ENCODE results near the gene MRPS6.

The MRPS6 gene

DNA sequence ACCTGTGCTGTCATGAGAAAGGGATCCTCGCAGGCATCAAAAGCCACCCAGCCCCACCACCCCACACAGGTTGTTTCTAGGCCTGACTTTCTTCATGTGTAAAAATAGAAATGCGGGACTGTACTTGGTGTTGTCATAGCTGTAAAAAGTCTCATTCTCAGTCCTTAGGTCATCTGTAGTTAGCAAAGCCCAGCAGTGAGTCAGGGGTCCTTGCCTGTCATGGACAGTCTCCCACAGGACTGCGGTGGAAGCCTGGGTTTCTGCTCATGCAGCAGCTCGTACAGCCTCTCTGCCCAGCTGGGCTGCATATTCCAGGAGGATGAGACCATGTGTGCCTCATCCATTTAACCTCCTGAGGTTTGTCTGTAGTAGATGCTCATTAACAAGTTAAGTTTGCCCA, 58.2 kb downstream of the MRPS6 start:
- no peak for DNase-seq (ENCODE audit: low read depth)
- no peak for TF ChIP-seq POLR2A (IDR thresholded peaks at IDR 0.05; ENCODE audit: extremely low read depth, insufficient read length)
- TF ChIP-seq MYC (IDR thresholded peaks at IDR 0.05; ENCODE audit: low read depth, low read length) = no peak
- TF ChIP-seq, protein P1, sequence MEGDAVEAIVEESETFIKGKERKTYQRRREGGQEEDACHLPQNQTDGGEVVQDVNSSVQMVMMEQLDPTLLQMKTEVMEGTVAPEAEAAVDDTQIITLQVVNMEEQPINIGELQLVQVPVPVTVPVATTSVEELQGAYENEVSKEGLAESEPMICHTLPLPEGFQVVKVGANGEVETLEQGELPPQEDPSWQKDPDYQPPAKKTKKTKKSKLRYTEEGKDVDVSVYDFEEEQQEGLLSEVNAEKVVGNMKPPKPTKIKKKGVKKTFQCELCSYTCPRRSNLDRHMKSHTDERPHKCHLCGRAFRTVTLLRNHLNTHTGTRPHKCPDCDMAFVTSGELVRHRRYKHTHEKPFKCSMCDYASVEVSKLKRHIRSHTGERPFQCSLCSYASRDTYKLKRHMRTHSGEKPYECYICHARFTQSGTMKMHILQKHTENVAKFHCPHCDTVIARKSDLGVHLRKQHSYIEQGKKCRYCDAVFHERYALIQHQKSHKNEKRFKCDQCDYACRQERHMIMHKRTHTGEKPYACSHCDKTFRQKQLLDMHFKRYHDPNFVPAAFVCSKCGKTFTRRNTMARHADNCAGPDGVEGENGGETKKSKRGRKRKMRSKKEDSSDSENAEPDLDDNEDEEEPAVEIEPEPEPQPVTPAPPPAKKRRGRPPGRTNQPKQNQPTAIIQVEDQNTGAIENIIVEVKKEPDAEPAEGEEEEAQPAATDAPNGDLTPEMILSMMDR (IDR thresholded peaks at IDR 0.05; ENCODE audit: low read depth, low read length) = no peak
- TF ChIP-seq, protein P2, sequence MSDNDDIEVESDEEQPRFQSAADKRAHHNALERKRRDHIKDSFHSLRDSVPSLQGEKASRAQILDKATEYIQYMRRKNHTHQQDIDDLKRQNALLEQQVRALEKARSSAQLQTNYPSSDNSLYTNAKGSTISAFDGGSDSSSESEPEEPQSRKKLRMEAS (IDR thresholded peaks at IDR 0.05; ENCODE audit: low read depth, low read length) = no peak
- H3K4me3 ChIP-seq (ENCODE audit: low read depth, low read length) = no peak overlapping the region

DNA sequence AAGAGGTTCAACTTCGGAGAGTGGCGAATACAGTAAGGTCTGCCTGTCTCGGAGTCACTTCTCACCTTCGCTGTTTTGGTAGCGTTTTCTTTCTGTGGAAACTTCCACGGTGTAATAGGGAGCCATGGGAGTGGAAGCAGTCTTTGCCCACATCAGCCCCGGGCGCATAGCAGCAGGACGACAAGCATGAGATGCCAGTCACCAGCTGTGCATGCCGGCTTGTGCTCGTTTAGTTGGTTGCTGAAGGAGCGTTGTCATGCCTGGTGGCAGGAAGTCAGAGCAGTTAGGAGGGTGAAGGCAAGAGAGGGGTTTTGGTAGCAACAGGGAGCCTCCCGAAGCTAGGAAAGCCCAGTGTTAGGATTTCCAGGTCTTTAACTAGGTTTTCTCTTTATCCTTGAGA, 58.8 kb downstream of the MRPS6 start:
- TF ChIP-seq, protein P1 (IDR thresholded peaks at IDR 0.05; ENCODE audit: low read depth, low read length) = no peak
- TF ChIP-seq, protein P2 (IDR thresholded peaks at IDR 0.05; ENCODE audit: low read depth, low read length) = no peak
- TF ChIP-seq MYC (IDR thresholded peaks at IDR 0.05; ENCODE audit: low read depth, low read length) = no peak
- no peak for TF ChIP-seq POLR2A (IDR thresholded peaks at IDR 0.05; ENCODE audit: extremely low read depth, insufficient read length)

DNA sequence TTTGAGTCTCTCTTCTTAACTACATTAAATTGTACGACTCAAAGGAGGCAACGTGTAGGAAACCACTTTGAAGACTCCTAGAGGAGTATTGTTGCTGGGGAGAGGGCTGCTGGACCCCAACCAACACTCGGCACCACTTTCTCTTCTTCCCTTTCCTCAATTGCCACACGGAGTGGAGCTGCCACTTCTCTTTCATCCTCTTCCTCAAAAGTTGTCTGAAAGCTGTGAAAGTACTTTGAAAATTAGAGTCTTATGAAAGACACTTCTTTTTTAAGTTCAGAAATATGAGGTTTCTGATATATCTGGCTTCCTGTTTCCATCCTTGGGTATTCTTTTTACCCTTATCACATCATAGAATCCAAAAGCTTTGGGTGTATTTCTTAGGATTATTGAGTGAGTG, 59.5 kb downstream of the MRPS6 start:
- no peak for DNase-seq (ENCODE audit: low read depth)
- H3K4me3 ChIP-seq (ENCODE audit: low read depth, low read length) = no peak overlapping the region
- no peak for TF ChIP-seq MYC (IDR thresholded peaks at IDR 0.05; ENCODE audit: low read depth, low read length)
- no peak for TF ChIP-seq POLR2A (IDR thresholded peaks at IDR 0.05; ENCODE audit: extremely low read depth, insufficient read length)
- TF ChIP-seq, protein P1 (IDR thresholded peaks at IDR 0.05; ENCODE audit: low read depth, low read length) = no peak
- TF ChIP-seq, protein P2 (IDR thresholded peaks at IDR 0.05; ENCODE audit: low read depth, low read length) = no peak

More for the DNA sequence above, 58.8 kb downstream of the MRPS6 start:
- no peak overlapping the region for H3K4me3 ChIP-seq (ENCODE audit: low read depth, low read length)
- DNase-seq (ENCODE audit: low read depth) = no peak

DNA sequence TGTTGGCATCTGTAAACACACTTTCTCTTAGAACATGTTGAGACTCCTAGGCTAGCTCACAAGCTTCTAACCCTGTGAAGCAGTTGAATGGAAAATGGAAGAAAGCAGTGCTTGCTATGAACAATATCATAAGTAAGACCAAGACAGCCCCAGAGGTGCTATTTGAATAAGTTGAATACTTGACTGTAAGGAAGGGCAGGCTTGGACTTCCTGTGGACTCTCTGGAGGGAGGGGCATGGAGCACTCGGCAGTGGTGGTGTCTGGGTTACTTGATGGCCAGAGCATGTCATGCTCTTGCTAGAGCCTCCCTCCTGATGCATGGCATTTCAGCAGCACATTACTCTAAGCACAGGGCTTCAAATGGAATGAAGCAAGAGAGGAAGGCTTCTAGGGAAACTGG, 60.0 kb downstream of the MRPS6 start:
- DNase-seq (ENCODE audit: low read depth) = no peak
- no peak for TF ChIP-seq POLR2A (IDR thresholded peaks at IDR 0.05; ENCODE audit: extremely low read depth, insufficient read length)
- no peak overlapping the region for H3K4me3 ChIP-seq (ENCODE audit: low read depth, low read length)

DNA sequence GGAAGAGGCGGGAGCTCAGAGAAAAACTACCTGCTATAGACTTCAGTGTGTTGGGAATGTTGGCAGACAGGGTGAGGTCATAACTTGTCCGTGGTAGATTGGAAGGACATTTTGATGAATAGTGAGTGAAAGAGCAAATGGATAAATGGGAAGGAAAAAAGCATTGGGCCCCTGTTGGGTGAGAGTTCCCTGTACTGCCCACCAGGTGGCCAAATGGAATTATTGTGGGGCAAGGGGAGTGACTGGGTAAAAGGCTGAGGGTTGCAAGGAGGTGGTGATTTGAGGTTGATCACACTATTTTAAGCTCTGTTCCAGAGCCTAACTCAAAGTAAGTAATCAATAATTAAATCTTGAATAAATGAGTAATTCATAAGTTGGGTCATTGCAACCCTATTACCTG, 60.4 kb downstream of the MRPS6 start:
- TF ChIP-seq, protein P2 (IDR thresholded peaks at IDR 0.05; ENCODE audit: low read depth, low read length) = no peak
- TF ChIP-seq MYC (IDR thresholded peaks at IDR 0.05; ENCODE audit: low read depth, low read length) (no peak), POLR2A (IDR thresholded peaks at IDR 0.05; ENCODE audit: extremely low read depth, insufficient read length) (no peak)
- TF ChIP-seq, protein P1 (IDR thresholded peaks at IDR 0.05; ENCODE audit: low read depth, low read length) = no peak
- H3K4me3 ChIP-seq (ENCODE audit: low read depth, low read length) = no peak overlapping the region
- DNase-seq (ENCODE audit: low read depth) = peak; percentile 9

DNA sequence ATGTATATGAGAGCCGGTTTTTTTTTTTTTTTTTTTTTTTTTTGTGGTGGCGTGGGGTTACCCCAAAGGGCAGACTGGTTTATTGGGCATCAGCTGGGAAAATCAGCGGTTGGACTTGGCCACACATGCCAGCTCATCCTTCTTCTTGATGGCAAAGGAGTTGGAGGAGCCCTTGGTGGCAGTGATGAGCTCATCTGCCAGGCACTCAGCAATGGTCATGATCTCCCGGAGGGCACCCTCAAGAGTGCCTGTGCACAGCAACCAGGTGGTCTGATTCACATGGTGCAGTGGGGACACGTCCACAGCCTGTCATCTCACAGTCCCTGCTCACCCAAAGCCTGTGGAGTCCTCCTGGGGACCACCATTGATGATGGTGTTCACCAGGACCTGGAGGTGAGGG, 62.0 kb downstream of the MRPS6 start:
- no peak for DNase-seq (ENCODE audit: low read depth)
- no peak overlapping the region for H3K4me3 ChIP-seq (ENCODE audit: low read depth, low read length)
- TF ChIP-seq POLR2A (IDR thresholded peaks at IDR 0.05; ENCODE audit: extremely low read depth, insufficient read length) (no peak), MYC (IDR thresholded peaks at IDR 0.05; ENCODE audit: low read depth, low read length) (no peak)
- TF ChIP-seq, protein P1 (IDR thresholded peaks at IDR 0.05; ENCODE audit: low read depth, low read length) = no peak
- TF ChIP-seq, protein P2 (IDR thresholded peaks at IDR 0.05; ENCODE audit: low read depth, low read length) = no peak

All from NB4 (cell line).